Measurements from ENCODE around the gene C12orf57.

The C12orf57 gene

GRCh38 chr12:6919588-6919987 is 24.2 kb upstream of the C12orf57 start:
- no peak for DNase-seq

- no peak for DNase-seq
Measured at GRCh38 chr12:6921539-6921938, 22.3 kb upstream of the C12orf57 start.

GRCh38 chr12:6921996-6922946 is 21.6 kb upstream of the C12orf57 start:
- DNase-seq = no peak

- DNase-seq = no peak
Measured at GRCh38 chr12:6923003-6923732, 20.7 kb upstream of the C12orf57 start.

GRCh38 chr12:6923851-6924250 is 20.0 kb upstream of the C12orf57 start:
- no peak for DNase-seq

- no peak for DNase-seq
Measured at GRCh38 chr12:6925239-6925539, 18.6 kb upstream of the C12orf57 start.

- DNase-seq = no peak
Measured at GRCh38 chr12:6925540-6926279, 18.1 kb upstream of the C12orf57 start.

GRCh38 chr12:6927379-6928021 is 16.3 kb upstream of the C12orf57 start, which contains the start of gene ATN1:
Gene ATN1, plus strand, starts transcription at chr12:6927959. Its CDS starts 6,043 bp downstream, at chr12:6934002.
- no peak for DNase-seq

- DNase-seq = no peak
Measured at GRCh38 chr12:6928022-6928702, 15.7 kb upstream of the C12orf57 start.

GRCh38 chr12:6928703-6929407 is 15.0 kb upstream of the C12orf57 start:
- no peak for DNase-seq

- DNase-seq = no peak
Measured at GRCh38 chr12:6929466-6930452, 14.1 kb upstream of the C12orf57 start.

- DNase-seq = no peak
Measured at GRCh38 chr12:6932766-6933165, 11.1 kb upstream of the C12orf57 start.

GRCh38 chr12:6934110-6934509 is 9.7 kb upstream of the C12orf57 start:
- DNase-seq = no peak

- DNase-seq = no peak
Measured at GRCh38 chr12:6935371-6936193, 8.2 kb upstream of the C12orf57 start.

- no peak for DNase-seq
Measured at GRCh38 chr12:6936194-6936635, 7.6 kb upstream of the C12orf57 start.

GRCh38 chr12:6936636-6937480 is 7.0 kb upstream of the C12orf57 start:
- DNase-seq = no peak

- DNase-seq = peak; percentile 65
Measured at GRCh38 chr12:6937481-6938352, 6.1 kb upstream of the C12orf57 start.

Measured in GOT3 (cell line).